Sciatic nerve (tissue), 2 donors: Measurements from ENCODE around the gene MVP. TPM values are rescaled to one million over a fixed set of nuclear protein-coding genes. Genes with fewer than 3 reads are reported as not detected.
A peak's percentile ranks its signal among the peaks of the same experiment; 100 is the strongest.
"Not testable (repeated sequence)": the region's sequence is repeated elsewhere in the genome, so short reads cannot be mapped to it uniquely, and the experiment has no call there.

Source experiments
- ATAC-seq: fragments of 200-7000 bp; cut with Tn5 transposase; one replicate; pipeline ENCODE4 v1.9.1; 2020; ENCODE audit warnings: mild to moderate bottlenecking, moderate library complexity
- DNase-seq: peaks from one replicate; pipeline ENCODE4 v3.0.0-alpha.2; 2020; ENCODE audit warnings: low spot score
- intact Hi-C: fragments of 100-400 bp; cut with DNase I; formaldehyde crosslinking; loops from one replicate; pipeline ENCODE4 v1.14.2; 2022
- total RNA-seq: library from RNA; stranded (reverse); fragmentation: NEBNext Ultra II Directional; extraction: Animal tissue kit (Norgen Biotek cat#: 25700); gene quantifications from one replicate; pipeline ENCODE4 v1.2.1, GENCODE V29; 2021
- donor health status: DM: no; HTN: no; CAD: no.
- donor health status: DM: no; HTN: no; CAD: no.

MVP gene
- total RNA-seq, 1 donor from 2014 or later: 123 TPM

DNA sequence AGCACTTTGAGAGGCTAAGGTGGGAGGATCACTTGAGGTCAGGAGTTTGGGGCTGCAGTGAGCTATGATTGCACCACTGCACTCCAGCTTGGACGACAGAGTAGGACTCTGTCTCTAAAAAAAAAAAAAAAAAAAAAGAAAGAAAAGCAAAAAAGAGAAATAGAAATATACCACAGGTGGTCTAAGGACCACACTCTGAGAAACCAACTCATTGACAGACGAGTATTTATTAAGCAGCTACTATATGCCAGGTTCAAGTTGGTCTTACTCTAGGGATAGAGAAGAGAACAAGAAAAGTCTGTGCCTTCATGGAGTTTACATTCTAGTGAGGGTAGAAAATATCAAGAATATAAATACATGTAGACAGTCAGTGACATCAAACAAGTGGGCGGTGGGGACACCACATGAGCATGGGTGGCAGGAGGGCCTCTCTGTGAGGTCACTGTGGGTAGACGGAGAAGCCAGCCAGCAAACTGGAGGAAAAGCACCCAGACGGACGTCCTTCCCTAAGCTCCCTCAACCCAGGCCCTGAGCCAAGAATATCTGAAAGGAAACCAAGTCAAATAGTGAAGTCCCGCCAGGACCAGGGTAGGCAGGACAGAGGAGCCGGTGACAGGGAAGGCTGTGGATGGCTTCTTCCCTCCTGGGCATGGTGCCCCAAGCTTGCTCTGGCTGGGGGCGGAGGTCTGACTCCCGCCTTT lies 38.0 kb downstream of the MVP start:
- ATAC-seq (no peak), DNase-seq (no peak)
- intact Hi-C loops: loop anchor here (10.0 kb wide), 2 partner anchors 47 to 147 kb away; partner anchors contain the start of gene ASPHD1

GRCh38 chr16:29858974-29859373 lies 38.7 kb downstream of the MVP start:
- intact Hi-C loops: loop anchor here (10.0 kb wide), 2 partner anchors 46 to 146 kb away; partner anchors contain the start of gene ASPHD1
- ATAC-seq (no peak), DNase-seq (no peak)

- DNase-seq (no peak), ATAC-seq (no peak)
- intact Hi-C loops: no loop called here
These were observed 40.0 kb downstream of the MVP start for GRCh38 chr16:29860218-29860617.

DNA sequence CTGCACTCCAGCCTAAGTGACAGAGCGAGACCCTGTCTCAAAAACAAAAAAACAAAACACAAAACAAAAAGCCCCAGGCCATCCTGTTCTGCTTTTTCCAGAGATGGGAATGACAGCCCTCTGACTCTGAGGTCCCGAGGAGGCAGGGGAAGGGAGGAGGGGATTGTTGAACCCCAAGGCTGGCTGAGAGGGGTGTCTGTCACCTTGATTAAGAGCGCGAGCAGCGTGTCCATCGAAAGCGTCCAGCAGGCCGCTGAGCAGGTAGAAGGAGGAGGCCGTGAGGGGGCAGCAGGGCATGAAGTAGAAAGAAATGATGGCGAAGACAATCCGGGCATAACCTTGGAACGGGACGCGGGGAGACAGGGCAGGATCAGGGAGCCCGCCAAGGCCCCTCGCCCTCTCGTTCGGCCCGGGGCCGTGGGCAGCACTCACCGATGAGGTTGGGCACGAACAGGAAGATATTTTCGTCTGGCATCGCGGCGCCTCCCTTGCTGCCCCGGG lies 42.2 kb downstream of the MVP start:
- DNase-seq: no peak
- intact Hi-C loops: no loop called here
- no peak for ATAC-seq

GRCh38 chr16:29862884-29863668 lies 42.8 kb downstream of the MVP start, which contains the start of gene CDIPT:
Gene CDIPT (minus strand): TSS chr16:29863226. CDS start chr16:29862857, 369 bp downstream.
- DNase-seq: peak; percentile 93
- ATAC-seq: peak; percentile 99
- intact Hi-C loops: no loop called here

GRCh38 chr16:29863669-29863984 lies 43.4 kb downstream of the MVP start:
- no peak for ATAC-seq
- intact Hi-C loops: no loop called here
- no peak for DNase-seq

- intact Hi-C loops: no loop called here
- ATAC-seq (no peak), DNase-seq (no peak)
These were observed 43.9 kb downstream of the MVP start for GRCh38 chr16:29864205-29864604.

DNA sequence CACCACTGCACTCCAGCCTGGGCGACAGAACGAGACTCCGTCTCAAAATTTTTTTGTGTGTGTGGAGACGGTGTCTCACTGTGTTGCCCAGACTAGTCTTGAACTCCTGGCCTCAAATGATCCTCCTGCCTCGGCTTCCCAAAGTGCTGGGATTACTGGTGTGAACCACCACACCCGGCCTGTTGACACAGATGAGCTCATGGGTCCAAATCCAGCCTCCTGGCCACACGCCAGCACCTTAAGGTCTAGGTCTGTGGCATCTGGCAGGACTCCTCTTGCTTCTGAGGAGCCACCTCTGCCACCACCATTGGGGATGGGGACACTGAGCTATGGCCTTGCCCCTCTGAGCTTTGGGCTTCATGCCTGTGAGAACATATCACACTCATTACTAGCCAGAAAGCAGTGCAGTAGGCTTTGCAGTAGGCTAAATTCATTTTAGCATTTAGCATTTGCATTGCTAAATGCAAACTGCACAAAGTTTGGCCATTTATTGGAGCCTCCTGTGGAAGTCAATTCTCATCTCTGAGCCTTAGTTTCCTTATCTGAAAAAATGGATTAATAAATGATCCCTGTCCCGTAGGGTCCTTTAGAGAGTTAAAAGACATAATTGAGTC lies 48.2 kb downstream of the MVP start:
- ATAC-seq (no peak), DNase-seq (no peak)
- intact Hi-C loops: no loop called here

- intact Hi-C loops, ATAC-seq, DNase-seq: not testable (repeated sequence)
These were observed 48.8 kb downstream of the MVP start for GRCh38 chr16:29869067-29869466.

GRCh38 chr16:29871822-29872546 lies 51.7 kb downstream of the MVP start:
- ATAC-seq: no peak
- intact Hi-C loops: no loop called here
- no peak for DNase-seq

DNA sequence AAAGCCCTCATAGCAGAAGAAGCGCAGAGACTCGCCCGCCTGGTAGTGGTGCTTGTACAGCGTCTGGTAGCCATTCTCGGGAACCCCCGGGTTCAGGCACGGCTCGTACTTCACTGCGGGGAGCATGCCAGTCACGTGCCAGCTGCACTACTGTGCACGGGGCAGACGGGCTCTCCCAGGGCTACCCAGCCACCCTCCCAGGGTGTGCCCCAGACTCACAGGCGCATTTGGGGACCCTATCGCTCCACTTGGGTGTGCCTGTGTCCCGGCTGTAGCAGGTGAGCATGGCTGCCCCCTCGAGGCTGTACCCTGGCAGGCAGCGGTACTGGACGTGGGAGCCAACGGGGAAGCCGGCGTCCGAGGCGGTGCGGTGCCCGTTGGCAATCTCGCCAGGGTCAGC lies 53.1 kb downstream of the MVP start:
- ATAC-seq (no peak), DNase-seq (no peak)
- intact Hi-C loops: no loop called here

DNA sequence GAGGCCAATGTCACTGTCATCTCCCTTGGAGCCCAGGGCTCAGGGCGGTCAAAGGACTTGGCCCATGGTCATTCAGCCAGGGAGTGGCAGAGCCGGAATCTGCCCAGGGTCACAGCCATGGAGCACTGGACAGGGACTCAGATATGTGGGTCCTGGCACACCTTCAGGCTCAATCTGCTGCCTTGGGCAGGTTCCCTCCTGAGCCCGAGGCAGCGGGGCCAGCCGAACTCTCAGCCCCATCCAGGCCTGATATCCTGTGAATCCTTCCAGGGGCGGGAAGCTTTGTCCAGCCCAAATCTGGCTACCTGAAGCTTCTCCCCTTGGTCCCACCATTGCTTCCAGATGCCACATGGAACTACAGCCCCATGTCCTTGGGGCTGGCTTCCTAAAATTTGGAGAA lies 54.9 kb downstream of the MVP start:
- no peak for ATAC-seq
- intact Hi-C loops: no loop called here
- DNase-seq: no peak

GRCh38 chr16:29876217-29876593 lies 55.9 kb downstream of the MVP start:
- intact Hi-C loops: no loop called here
- no peak for ATAC-seq
- no peak for DNase-seq

- no peak for DNase-seq
- intact Hi-C loops: no loop called here
- ATAC-seq: no peak
These were observed 56.5 kb downstream of the MVP start for GRCh38 chr16:29876594-29877249.

DNA sequence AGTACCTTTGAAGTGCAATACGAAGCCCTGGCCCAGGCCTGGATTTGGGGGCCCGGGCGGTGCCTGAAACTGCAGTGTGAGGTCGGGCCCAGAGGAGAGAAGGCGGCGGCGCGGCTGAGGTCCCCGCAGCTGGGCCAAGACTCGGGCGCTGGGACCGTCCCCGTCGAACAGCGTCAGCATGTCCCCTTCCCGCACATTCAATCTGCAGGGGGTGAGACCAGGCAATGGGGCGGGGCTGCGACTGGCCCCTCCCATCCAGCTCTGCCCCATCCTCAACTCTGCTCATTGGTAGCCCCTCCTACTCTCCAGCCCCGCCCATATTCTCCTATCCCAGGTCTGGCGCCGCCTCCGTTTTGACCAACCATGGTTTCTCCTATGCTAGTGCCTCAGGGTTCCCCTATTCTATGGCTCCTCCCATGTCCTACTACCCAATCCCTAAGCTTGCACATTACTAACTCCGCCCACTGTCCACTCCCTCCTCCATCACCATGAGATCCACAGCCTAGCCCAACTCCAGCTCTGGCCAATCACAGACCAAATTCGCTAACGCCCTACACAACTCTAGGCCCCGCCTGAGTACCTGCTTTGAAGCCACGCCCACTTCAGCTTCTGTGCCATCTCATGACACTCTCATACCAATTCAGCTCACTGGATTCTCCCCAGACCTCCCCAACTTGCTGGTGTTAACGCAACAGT lies 57.2 kb downstream of the MVP start:
- intact Hi-C loops: no loop called here
- DNase-seq: no peak
- ATAC-seq: peak; percentile 12

DNA sequence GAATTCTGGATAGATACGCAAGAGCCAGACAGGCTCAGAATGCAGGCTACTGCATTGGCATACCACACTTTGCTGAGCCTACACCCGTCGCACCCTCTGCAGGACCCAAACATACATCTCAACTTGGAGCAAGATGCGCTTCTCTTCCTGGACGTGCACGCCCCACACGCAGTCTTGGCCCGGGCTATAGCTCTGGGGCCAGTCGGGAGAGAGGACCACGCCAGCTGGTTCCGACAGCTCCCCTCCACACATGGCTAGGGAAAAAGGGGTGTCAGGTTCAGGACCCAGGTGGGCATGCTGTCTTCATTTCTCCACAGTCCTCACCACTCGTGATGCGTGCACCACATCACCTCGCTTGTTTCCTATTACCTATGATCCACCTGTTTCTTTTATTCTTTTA lies 57.9 kb downstream of the MVP start:
- DNase-seq (no peak), ATAC-seq (no peak)
- intact Hi-C loops: no loop called here

GRCh38 chr16:29881050-29881449 lies 60.8 kb downstream of the MVP start:
- intact Hi-C loops: no loop called here
- no peak for DNase-seq
- no peak for ATAC-seq

GRCh38 chr16:29883987-29884386 lies 63.7 kb downstream of the MVP start:
- DNase-seq: no peak
- intact Hi-C loops: no loop called here
- no peak for ATAC-seq
